K562 (cell line): ENCODE results near the gene EEFSEC.

ENCODE experiments used
- CTCF ChIP-seq, 3 experiments: IDR thresholded peaks in 2 of 3; conservative IDR thresholded peaks in 1 of 3; 2 replicates each; pipeline ENCODE4 v1.5.1; 2011 to 2012; ENCODE audit warnings: low read length in 3 of 3, mild to moderate bottlenecking in 3 of 3, control low read depth in 2 of 3, improper control_type of control experiment in 1 of 3, inconsistent platforms in 1 of 3, low read depth in 1 of 3, mixed read lengths in 1 of 3, moderate library complexity in 1 of 3; ENCODE audit not compliant: insufficient read depth in 2 of 3
- ESRRA ChIP-seq: fragments of 450-650 bp; IDR thresholded peaks from 2 replicates; pipeline ENCODE4 v1.6.1; 2014; ENCODE audit warnings: low read depth, mild to moderate bottlenecking, moderate library complexity, borderline replicate concordance
- JUNB ChIP-seq: fragments of 450-650 bp; formaldehyde crosslinking; conservative IDR thresholded peaks from 2 replicates; pipeline ENCODE4 v1.4.0; 2020; ENCODE audit warnings: mild to moderate bottlenecking
- POLR2AphosphoS5 ChIP-seq: IDR thresholded peaks from 2 replicates; pipeline ENCODE4 v1.6.1; 2011; ENCODE audit warnings: mild to moderate bottlenecking, low read depth, low read length, moderate library complexity; ENCODE audit not compliant: control insufficient read depth, insufficient read depth
- ZBTB11 ChIP-seq, 3 experiments: fragments of 200-800 bp in 1 of 3; fragments of 250-450 bp in 1 of 3; fragments of 450-650 bp in 1 of 3; sonication (Bioruptor Pico) in 1 of 3; sonication (Bioruptor generic) in 1 of 3; formaldehyde crosslinking in 1 of 3; IDR thresholded peaks; 2 replicates each; pipeline versions ENCODE4 v1.6.1 to v1.8.0; 2016 to 2022; ENCODE audit warnings: mild to moderate bottlenecking in 2 of 3, missing genetic modification characterization in 2 of 3, missing compliant biosample characterization in 1 of 3, moderate library complexity in 1 of 3

GRCh38 chr3:128281461-128282367 is 128.4 kb downstream of the EEFSEC start:
- TF ChIP-seq CTCF (IDR thresholded peaks at IDR 0.05 in 2 of 3, conservative IDR thresholded peaks at IDR 0.05 in 1 of 3; ENCODE audit: insufficient read depth in 2 of 3, low read depth in 1 of 3, low read length in 3 of 3) (no peak), ZBTB11 (CRISPR knock-in tag; IDR thresholded peaks at IDR 0.05) (no peak), POLR2AphosphoS5 (no peak), ESRRA (no peak), JUNB (CRISPR knock-in tag) (no peak)
